ENCODE measurements around the gene VGLL4. TPM values are rescaled to one million over a fixed set of nuclear protein-coding genes. Genes with fewer than 3 reads are reported as not detected.
"Not testable (repeated sequence)": the region's sequence is repeated elsewhere in the genome, so short reads cannot be mapped to it uniquely, and the experiment has no call there.

Gene VGLL4
- 100 to 1,000 TPM; 106 to 114 (median 110) TPM for polyA plus RNA-seq (ENCODE audit: insufficient read length in 3 of 3)

- DNase-seq (ENCODE audit: low read depth in 3 of 3, low spot score in 2 of 3) = peak in 2 of 3 donors; percentile 80
These were observed at the start of gene VGLL4 for GRCh38 chr3:11643605-11644087. Gene VGLL4, minus strand, starts transcription at chr3:11643915. Its CDS starts 397 bp downstream, at chr3:11643518.

GRCh38 chr3:11692532-11692813, 48.8 kb upstream of the VGLL4 start:
- no peak for DNase-seq (ENCODE audit: low read depth in 3 of 3, low spot score in 2 of 3)

- DNase-seq (ENCODE audit: low read depth in 3 of 3, low spot score in 2 of 3) = no peak
These were observed 48.2 kb upstream of the VGLL4 start for GRCh38 chr3:11691767-11692531.

- no peak for DNase-seq (ENCODE audit: low read depth in 3 of 3, low spot score in 2 of 3)
These were observed 47.4 kb upstream of the VGLL4 start for GRCh38 chr3:11690863-11691766.

GRCh38 chr3:11689749-11690148, 46.0 kb upstream of the VGLL4 start:
- no peak for DNase-seq (ENCODE audit: low read depth in 3 of 3, low spot score in 2 of 3)

GRCh38 chr3:11684980-11685379, 41.3 kb upstream of the VGLL4 start:
- not testable (repeated sequence) for DNase-seq (ENCODE audit: low read depth in 3 of 3, low spot score in 2 of 3)

GRCh38 chr3:11680509-11680908, 36.8 kb upstream of the VGLL4 start:
- no peak for DNase-seq (ENCODE audit: low read depth in 3 of 3, low spot score in 2 of 3)

- no peak for DNase-seq (ENCODE audit: low read depth in 3 of 3, low spot score in 2 of 3)
These were observed 36.2 kb upstream of the VGLL4 start for GRCh38 chr3:11679964-11680363.

GRCh38 chr3:11672363-11672762, 28.6 kb upstream of the VGLL4 start:
- no peak for DNase-seq (ENCODE audit: low read depth in 3 of 3, low spot score in 2 of 3)

- DNase-seq (ENCODE audit: low read depth in 3 of 3, low spot score in 2 of 3) = no peak
These were observed 28.0 kb upstream of the VGLL4 start for GRCh38 chr3:11671648-11672100.

GRCh38 chr3:11668243-11669235, 24.8 kb upstream of the VGLL4 start:
- no peak for DNase-seq (ENCODE audit: low read depth in 3 of 3, low spot score in 2 of 3)

GRCh38 chr3:11665331-11665730, 21.6 kb upstream of the VGLL4 start:
- no peak for DNase-seq (ENCODE audit: low read depth in 3 of 3, low spot score in 2 of 3)

- DNase-seq (ENCODE audit: low read depth in 3 of 3, low spot score in 2 of 3) = no peak
These were observed 18.8 kb upstream of the VGLL4 start for GRCh38 chr3:11662392-11662990.

- no peak for DNase-seq (ENCODE audit: low read depth in 3 of 3, low spot score in 2 of 3)
These were observed 18.1 kb upstream of the VGLL4 start for GRCh38 chr3:11661827-11662226.

- DNase-seq (ENCODE audit: low read depth in 3 of 3, low spot score in 2 of 3) = no peak
These were observed 17.4 kb upstream of the VGLL4 start for GRCh38 chr3:11661052-11661656.

GRCh38 chr3:11660242-11660641, 16.5 kb upstream of the VGLL4 start:
- no peak for DNase-seq (ENCODE audit: low read depth in 3 of 3, low spot score in 2 of 3)

GRCh38 chr3:11658180-11658579, 14.5 kb upstream of the VGLL4 start:
- DNase-seq (ENCODE audit: low read depth in 3 of 3, low spot score in 2 of 3) = no peak

GRCh38 chr3:11655196-11655928, 11.6 kb upstream of the VGLL4 start:
- no peak for DNase-seq (ENCODE audit: low read depth in 3 of 3, low spot score in 2 of 3)

- DNase-seq (ENCODE audit: low read depth in 3 of 3, low spot score in 2 of 3) = no peak
These were observed 10.5 kb upstream of the VGLL4 start for GRCh38 chr3:11654166-11654565.

All from right renal cortex interstitium (tissue), 3 donors.